RKO (cell line): ENCODE data around the gene TMEM52B.
"Not testable (repeated sequence)": the region's sequence is repeated elsewhere in the genome, so short reads cannot be mapped to it uniquely, and the experiment has no call there.

Experiments used
- DNase-seq: peaks from one replicate; pipeline ENCODE4 v3.0.0-alpha.2; 2016; ENCODE audit warnings: low spot score

Gene TMEM52B

DNA sequence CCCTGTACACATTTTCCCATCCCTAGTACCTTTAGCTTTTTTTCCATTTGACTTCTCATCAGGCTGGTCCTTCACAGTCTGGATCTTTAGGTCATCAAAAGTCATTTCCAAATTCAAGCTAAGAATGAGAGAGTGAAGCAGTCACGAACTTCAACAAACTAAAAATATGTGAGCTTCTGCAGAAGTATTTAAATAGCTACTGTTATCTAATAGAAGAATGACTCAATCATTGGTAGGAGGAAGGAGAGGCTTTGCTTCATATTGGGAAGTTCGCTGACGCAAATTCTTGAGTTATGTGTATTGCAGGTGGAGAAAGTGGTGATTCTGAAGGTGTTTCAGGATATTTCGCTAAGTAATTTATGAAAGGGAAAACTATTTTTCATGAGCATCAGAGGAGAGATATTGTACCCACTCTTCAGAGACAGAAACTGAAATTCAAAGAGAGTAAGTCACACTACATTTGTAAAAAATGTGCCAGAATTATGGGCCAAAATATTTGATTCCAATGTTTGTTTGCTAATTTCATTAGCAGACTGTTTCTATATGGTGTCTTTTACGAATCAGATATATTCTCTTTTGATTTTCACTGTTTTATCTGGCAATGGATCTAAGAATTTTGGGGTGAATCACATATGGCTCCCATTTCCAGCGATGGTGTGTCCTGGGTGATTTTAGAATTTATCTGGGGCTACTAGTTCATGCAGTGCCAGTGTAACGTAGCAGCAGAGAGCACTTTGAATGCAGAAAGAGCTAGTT, 6.7 kb upstream of the TMEM52B start, which contains the start of gene OLR1:
Gene OLR1, minus strand, starts transcription at position 160 of the 756 bp plus-strand sequence. Its CDS starts 55 bp downstream, at position 105.
- no peak for DNase-seq

DNA sequence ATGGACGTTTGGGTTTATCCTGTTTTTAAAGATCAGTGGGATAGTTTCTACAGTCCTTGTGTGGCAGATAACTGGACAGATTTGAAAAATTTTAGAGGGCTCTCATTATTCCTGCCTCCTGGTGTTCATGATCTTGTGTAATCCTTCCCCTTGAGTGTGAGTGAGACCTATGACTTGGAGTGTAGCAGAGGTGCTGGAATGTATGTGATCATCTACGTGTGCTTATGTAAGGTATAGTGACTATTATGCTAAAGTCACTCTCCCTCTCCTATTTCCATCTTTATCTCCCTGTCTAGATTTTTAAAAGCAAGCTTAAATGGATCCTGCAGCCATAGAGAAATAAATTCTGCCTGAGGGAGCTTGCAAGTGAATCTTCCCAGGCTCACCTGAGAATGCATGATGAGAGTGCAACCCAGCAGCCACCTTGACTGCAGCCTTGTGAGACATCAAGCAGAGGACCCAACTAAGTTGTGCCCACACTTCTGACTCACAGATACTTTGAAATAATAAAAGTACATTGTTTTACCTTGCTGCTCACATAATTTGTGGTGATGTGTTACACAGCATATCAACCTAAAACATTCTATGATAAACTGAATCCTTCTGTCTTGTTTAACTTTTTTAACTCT, 3.7 kb upstream of the TMEM52B start:
- DNase-seq: no peak

DNA sequence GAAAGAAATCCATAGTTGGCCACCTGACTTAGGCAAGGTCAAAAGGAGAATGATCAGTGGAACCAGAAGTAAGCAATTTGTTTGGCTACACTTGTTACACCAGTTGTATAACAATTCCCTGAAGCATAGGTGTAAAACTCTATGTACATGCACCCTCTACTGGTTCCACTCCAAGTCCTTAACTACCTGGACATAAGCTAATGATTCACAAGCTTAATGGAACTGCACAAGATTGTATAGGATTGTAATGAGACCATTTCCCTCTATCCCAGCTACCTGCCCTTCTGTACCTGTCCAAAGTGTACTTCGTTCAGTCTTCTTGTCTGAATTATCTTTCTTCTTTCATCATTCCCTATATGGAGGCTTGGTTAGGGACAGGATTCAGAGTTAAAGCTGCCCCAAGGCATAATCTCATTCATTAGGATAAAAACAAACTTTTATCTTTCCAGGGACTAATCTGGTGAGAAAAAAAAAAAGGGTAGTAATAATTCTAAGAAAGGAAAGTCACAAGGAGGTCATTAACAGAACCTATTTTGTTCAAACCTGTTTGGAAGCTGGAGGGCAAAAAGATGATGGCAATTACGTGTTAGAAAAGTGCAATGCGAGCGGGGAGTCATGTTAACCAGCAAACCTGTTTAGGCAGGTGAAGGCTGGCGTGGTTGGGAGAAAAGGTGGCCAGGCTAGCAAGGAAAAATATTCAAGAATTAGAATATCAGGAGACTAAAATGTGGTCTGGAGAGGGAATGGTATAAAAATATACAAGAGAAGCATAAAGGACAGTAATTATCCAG, 2.8 kb upstream of the TMEM52B start:
- no peak for DNase-seq

DNA sequence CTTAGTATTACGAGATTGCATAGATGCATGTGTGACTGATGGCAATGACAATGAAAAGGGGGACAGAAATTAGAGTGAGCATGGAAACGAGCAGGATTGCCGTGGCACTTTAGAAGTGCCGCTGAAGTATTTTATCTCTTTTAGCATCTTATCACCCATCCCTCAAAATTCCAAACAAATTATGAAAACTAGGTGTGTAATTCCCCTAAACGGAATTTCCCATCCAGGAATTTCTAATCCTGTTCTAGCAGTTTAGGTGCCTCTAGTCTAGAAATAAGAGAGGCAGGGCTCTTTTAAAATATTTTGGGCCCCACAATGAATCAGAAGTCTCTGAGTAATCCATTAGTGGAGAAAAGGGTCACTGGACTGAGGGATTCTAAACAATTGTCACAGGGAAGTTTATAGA, 947 bp downstream of the TMEM52B start:
- DNase-seq: no peak

DNA sequence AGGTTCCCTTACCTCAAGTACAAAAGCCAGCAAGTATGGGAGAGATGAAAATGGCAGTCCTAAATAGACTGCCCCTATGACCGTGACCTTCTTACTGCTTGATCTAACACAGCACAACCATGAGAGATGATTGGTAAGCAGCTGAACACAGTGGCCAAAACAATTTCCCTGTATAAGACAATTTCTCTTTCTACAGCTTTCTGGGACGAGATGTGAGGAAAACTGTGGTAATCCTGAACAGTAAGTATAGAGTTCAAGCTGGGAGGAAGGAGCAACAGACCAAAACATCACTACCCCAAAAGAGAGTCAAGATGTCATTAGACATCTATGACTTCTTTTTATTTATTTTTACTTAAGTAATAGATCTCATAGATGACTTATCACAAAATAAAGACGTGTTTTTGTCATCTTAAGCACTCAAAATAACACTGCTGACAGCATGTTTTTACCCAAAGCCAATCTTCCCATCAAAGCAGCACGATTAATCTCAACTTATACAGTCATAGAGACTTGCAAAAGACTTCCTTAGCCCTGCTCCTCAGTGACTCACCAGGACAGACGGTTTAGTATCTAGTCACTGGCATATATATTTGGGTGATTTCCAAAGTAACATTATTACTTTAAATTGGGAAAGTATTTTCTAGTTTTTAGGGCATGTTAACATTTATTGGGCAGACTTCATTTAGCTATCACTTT, 3.7 kb downstream of the TMEM52B start:
- peak; percentile 19 for DNase-seq

DNA sequence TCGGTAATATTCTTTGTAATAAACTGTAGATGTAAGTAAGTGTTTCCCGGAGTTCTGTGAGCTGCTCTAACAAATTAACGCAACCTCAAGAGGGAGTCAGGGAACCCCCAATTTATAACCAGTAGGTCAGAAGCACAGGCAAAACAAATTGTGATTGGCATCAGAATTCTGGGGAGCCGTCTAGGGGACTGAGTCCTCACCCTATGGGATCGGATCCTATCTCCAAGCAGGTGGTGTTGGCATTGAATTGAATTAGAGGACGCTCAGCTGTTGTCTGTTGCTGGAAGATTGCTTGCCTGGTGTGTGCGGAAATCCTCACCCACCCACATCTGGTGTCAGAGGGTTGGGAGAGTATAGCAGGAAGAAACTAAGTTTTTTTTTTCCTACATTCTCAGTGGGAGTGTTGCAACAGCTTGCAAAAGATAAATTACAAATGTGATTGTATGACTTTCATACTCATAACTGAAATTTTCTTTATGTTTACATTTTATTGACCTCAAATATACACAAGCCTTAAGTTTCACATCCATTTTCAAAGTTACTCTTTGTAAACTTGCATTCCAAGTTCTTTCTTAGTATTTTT, 5.5 kb downstream of the TMEM52B start:
- DNase-seq: no peak

DNA sequence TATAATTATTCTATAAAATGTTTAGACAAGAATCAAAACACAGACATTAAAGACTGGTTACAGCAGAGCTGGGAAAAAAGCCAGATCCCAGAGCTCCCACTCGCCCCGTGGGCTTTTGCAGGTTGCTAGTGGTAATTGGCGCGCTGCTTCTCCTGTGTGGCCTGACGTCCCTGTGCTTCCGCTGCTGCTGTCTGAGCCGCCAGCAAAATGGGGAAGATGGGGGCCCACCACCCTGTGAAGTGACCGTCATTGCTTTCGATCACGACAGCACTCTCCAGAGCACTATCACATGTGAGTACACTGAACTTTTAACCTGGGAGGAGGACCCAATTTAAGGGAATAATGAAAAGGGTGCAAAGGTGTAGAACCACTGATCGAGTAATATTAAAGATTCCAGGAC, 7.5 kb downstream of the TMEM52B start:
- no peak for DNase-seq

DNA sequence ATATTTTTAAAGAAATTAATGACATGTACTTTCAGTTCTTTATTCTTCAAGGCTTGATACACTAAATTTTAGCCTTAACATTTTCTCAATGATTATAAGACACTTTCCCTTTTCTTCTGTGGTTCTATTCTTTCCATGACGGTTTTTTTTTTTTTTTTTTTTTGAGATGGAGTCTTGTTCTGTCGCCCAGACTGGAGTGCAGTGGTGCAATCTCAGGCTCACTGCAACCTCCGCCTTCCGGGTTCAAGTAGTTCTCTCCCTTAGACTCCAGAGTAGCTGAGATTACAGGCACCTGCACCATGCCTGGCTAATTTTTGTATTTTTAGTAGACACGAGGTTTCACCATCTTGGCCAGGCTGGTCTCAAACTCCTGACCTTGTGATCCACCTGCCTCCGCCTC, 8.1 kb downstream of the TMEM52B start:
- DNase-seq: not testable (repeated sequence)

DNA sequence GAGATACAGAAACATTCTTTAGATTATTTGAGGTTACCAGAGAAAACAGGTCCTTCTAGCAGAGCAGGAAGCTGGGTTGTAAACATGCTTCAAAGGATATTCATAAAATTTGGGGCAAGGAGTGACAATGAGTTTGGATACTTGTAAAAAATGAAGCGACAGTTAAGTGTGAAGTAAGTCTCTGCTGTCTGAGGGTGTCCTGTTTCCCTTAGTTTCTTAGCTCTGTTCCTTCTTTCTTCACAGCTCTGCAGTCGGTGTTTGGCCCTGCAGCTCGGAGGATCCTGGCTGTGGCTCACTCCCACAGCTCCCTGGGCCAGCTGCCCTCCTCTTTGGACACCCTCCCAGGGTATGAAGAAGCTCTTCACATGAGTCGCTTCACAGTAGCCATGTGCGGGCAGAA, 10.8 kb downstream of the TMEM52B start:
- no peak for DNase-seq

DNA sequence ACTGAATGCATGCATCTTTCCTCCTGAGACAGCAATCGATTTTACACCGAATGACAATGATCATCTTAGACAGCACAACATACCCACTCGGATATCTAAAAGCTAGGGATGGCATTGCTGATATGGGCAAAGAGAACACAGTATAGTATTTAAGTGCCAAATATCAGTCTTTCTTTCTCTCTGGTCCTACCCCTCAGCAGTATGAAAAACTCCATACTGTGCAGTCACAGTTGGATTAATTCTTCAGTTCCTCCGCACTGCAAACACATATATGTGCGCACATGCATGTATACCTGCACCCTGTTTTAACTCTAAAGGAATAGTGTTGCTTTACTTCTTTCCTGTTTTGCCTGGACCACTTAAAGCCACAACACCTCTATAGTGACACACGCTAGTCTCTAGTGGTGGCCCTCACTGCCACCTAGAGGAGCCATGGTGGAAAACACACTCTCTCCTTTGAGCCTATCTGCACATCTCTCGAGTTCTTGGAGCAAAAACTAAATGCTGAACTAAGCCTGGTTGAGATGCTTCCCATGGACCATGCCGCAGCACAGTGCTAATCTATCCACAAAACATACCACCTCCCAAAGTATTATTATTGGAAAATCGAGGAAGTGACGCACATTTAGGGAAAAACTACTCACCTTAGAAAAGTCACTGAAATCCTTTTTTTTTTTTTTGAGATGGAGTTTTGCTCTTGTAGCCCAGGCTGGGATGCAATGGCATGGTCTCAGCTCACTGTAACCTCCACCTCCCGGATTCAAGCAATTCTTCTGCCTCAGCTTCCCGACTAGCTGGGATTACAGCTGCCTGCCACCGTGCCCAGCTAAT, 11.9 kb downstream of the TMEM52B start:
- DNase-seq: peak; percentile 68

DNA sequence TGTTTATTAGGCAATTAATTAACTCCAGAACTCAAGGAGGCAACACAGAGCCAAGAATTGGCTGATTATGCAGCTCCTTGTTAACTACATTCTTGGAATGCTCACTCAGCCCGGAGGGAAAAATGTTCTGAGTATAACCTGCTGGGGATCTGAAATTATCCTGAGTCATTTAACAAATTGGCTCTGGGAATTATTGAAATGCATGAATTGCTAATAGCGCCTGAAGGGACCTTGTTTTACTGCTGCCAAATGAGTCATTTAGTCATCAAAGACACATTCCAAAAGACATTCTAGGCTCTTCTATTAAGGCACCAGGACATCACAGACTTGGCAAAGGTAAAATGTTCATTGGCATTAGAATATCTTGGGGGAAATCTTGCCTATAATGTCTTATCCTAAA, 13.0 kb downstream of the TMEM52B start:
- peak; percentile 11 for DNase-seq

DNA sequence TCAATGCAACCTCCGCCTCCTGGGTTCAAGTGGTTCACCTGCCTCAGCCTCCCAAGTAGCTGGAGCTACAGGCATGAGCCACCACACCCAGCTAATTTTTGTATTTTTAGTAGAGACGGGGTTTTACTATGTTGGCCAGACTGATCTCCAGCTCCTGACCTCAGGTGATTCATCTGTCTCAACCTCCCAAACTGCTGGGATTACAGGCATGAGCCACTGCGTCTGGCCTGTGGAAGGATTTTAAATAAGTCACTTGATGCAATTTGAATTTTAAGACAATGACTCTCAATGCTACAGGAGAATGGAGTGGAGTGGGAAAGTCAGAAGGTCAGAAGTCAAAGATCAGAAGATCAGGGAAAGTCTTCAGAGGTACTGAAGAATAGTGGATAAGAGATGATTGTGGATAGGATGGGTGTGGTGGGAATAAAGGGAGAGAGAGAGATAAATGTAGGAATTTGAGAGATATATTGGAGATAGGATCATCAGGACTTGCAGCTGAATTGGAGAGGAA, 15.4 kb downstream of the TMEM52B start:
- DNase-seq: no peak

DNA sequence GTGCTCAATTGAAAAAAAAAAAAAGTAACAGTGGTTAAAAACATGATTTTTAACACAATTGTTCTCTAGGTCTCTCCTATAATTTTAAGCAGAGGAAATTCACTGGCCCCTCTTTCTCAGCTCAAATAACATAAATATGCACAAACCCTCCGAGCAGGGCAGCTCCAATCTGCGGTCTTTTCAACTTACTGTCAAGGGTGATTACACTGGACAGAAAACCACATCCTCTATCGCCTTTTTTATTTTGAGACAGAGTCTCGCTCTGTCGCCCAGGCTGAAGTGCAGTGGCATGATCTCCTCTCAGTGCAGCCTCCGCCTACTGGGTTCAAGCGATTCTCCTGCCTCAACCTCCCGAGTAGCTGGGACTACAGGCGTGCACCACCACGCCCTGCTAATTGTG, 17.4 kb downstream of the TMEM52B start:
- DNase-seq: no peak

DNA sequence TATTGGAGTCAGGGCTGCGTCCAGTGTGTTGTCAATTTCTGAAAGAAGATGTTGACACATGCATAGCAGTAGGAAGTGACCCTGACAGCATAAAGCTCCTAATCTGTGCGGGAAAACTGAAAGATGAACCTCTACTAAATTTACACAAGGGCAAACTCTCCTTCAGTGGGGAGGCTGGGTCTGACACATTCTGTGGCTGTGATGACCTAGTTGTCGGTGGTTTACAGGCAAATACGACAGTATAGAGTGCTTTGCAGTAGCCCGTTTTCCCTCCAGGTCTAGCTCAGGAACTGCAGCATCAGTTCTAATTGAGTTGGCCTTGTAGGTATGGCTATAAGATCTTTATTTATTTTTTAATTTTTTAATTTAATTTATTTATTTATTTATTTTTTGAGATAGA, 19.0 kb downstream of the TMEM52B start:
- no peak for DNase-seq

DNA sequence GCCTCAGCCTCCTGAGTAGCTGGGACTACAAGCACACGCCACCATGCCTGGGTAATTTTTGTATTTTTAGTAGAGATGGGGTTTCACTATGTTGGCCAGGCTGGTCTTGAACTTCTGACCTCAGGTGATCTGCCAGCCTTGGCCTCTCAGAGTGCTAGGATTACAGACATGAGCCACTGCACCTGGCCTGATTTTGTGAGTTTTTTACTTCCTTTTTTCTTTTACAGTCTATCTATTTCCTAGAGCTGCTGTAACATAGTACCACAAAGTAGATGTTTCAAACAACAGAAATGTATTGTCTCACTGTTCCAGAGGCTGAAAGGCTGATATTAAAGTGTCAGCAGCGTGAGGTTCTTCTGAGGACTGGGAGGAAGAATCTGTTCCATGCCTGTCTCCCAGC, 25.7 kb downstream of the TMEM52B start:
- not testable (repeated sequence) for DNase-seq

DNA sequence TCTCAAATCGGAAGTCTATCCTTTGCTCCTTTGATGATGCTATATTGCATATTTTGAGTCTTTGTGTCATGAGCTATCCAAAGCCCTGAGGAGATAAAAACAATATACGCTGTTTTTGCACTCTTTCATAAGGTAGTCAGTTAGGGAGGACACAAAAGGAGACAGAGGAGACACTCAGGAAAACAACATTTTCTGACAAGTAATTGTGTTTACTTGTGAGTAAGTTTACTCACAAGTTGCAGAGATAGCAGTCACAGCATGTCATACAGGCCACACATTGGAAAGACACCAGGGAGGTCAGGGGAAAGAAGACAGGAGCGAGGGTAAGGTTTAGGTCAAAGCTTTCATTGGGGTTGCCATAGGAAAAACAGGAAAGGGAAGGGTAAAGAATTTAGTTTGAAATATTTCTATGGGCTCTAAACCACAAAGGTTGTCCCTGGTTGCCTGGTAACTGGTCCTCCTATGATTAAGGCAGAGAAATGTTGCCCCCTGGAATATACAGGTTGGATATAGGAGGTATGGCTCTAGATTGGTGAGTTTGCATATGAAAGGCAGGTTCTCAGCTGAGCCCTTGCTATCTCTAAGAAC, 26.5 kb downstream of the TMEM52B start:
- DNase-seq: no peak

DNA sequence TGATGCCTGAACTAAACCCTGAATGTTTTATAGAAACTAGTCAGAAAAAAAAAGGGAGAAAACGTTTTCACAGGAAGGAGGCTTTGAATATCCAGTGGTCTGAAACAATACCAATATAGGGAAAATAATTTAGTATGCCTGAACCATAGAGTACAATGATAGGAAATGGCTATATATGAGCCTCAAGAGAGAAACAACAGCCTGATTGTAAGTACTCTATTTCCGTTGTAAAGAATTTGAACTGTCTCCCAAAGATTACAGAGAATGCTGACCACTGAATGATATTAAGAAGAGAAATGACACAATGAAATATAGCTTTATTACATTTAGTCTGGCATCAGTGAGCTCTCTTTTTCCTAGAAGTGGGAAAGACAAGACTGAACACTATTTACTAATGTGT, 28.3 kb downstream of the TMEM52B start:
- no peak for DNase-seq

DNA sequence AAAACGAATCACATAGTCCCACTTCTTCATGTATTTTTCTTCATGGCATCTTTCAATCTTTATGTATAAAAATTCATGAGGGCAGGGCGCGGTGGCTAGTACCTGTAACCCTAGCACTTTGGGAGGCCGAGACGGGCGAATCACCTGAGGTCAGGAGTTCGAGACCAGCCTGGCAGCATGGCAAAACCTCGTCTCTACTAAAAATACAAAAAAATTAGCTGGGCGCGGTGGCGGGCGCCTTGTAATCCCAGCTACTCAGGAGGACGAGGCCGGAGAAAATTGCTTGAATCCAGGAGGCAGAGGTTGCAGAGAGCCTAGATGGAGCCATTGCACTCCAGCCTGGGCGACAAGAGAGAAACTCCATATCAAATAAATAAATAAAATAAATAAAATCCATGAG, 31.4 kb downstream of the TMEM52B start:
- no peak for DNase-seq

DNA sequence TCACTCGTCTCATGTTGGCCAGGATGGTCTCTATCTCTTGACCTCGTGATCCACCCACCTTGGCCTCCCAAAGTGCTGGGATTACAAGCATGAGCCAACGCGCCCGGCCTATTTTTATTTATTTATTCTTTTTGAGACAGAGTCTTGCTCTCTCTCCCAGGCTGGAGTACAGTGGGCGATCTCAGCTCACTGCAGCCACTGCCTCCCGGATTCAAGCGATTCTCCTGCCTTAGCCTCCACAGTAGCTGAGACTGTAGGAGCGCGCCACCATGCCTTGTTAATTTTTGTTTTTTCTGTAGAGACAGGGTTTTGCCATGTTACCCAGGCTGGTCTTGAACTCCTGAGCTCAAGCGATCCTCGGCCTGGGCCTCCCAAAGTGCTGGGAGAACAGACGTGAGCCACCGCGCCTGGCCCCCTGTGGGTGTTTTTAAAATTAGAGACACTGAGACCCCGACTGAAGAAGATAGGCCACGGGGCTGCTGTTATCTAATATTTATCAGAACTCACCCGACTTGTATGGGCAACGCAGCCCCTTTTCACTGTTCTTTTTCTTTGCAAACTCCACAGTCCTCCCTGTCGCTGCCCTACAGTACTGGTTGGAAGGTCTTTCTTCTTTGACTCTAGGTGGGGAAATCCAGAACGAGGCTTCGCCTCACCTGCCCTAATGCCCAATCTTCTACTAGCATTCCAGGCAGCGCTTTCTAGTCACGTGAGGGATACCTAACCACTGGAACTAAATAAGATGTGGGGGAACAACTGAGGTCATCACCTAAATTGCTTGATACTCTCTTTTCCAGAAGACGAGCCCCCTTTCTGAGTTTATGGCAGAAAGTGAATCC, 32.5 kb downstream of the TMEM52B start:
- peak; percentile 45 for DNase-seq
